Glomerular endothelial cell (primary cell): ENCODE data around the gene ZNF792. TPM values are rescaled to one million over a fixed set of nuclear protein-coding genes. Genes with fewer than 3 reads are reported as not detected.
"Not testable (repeated sequence)": the region's sequence is repeated elsewhere in the genome, so short reads cannot be mapped to it uniquely, and the experiment has no call there.

Source experiments
- DNase-seq: peaks from one replicate; pipeline ENCODE4 v3.0.0-alpha.2; 2011; ENCODE audit warnings: low read depth, low spot score; ENCODE audit errors: extremely low read depth
- total RNA-seq: library from RNA; depleted of rRNA; stranded (reverse); fragments of >200 nt; gene quantifications from 2 replicates; pipeline ENCODE4 v1.2.3, GENCODE V29; 2015

The ZNF792 gene
- total RNA-seq, 1 donor from 2014 or later, result 30.8 TPM

DNA sequence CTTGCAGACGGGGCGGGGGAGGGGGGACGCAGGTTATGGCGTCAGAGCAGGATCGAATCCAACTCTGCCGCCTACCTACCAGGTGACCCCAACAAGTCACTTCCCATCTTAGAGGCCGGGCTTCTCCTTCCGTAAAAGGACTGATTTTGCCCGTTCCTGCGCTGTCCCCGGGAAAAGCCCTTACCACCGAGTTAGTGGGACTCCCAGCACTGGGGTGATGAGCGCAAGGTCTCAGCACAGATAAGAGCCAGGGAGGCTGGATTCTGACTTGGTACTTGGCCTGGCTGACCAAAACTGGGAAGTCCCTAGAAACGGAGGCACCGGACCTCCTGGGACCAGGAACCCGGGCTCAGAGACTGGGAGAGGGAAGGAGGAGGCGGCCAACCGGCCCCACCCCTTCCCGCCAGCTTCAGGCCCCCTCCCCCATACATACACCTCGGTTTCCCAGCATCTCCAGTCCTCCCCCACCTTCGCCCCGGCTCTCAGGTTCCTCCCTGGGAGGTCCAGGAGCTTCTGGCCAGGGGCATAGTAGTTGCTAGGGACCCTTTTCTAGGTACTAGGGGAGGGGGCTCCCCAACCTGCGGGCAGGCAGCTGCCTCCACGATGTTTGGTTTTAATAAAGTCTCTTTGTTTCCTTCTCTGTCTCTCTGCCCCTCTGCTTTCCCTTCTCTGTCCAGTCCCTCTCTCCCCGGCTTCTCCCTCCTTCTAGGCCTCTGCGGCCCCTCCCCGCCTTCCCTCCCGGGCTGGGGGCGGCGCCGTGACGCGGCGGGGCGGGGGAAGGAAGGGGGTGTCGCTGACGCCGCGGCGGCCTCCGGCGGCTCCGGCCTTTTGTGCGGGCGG is 35.7 kb upstream of the ZNF792 start, which contains the start of gene GRAMD1A:
Gene GRAMD1A, plus strand, starts transcription at position 826 of the 840 bp plus-strand sequence. CDS start 156 bp downstream, outside the sequence.
- DNase-seq, result no peak

DNA sequence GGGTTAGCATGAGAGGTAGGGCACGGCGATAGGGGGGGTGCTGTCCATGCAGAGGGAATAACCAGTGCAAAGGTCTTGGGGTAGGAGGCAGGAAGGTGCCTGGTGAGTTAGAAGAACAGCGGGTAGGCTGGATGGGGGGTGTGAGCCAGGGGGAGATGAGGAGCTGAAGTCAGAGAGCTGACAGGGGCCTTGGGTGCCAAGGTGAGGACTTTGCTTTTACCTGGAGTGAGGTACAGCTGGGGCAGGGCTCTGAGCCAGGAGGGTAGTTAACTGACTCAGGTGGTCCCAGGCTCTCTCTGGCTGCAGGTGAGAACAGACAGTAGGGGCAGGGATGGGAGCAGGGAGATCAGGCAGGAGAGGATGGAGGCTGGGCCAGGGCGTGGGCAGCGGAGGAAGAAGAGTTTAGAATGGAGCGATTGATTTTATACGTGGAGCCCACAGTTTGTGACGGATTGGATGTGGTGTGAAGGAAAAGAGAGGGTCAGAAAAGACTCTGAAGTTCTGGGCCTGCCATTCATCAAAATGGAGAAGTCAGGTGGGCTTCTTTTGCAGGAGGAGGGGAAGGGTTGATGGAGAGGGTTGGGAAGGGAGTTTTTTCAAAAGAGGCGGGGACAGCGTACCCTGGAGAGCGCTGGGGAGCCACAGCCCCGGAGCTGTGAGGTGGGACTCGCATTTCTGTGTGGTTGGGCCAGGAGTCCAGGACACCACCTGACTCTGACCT is 34.9 kb upstream of the ZNF792 start:
- no peak for DNase-seq

DNA sequence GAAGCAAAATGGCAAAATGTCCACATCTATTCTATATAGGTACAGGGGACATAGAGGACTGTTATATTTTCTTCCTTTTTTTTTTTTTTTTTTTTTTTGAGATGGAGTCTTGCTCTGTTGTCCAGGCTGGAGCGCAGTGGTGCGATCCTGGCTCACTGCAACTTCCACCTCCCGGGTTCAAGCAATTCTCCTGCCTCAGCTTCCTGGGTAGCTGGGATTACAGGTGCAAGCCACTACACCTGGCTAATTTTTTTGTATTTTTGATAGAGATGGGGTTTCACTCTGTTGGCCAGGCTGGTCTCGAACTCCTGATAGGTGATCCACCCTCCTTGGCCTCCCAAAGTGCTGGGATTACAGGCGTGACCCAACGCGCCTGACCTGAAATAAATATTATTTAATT is 34.2 kb upstream of the ZNF792 start:
- not testable (repeated sequence) for DNase-seq

DNA sequence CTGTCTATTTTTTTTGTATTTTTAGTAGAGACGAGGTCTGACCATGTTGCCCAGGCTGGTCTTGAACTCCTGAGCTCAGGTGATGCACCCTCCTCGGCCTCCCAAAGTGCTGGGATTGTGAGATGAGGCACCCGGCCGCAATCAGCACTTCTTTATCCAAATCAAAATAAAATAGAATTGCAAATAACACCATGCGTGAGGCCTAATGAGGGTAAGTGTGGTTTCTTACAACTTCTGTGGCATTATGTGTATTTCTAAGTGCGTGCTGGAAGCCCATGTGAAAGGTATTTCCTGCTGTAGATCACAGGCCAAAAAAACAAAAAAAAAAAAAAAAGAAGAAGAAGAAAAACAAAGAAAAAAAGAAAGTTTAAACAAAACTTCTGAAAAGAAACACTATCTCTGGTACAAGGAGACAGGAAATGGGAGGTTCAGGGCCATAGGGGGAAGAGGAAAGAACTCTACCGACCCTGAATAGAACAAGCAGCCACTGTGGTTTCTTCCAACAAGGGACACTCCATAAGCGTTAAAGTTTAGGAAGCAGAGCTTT is 33.1 kb upstream of the ZNF792 start:
- no peak for DNase-seq

DNA sequence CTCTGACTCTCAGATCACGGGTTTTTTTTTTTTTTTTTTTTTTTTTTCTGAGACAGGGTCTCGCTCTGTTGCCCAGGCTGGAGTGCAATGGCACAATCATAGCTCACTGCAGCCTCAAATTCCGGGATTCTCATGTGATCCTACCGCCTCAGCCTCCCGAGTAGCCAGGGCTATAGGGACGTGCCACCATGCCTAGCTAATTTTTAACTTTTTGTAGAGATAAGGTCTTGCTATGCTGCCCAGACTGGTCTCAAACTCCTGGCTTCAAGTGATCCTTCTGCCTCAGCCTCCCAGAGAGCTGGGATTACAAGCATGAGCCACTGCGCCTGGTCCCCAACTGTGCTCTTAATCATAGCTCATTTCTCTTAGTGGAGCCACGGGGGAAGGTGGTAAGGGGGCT is 31.5 kb upstream of the ZNF792 start:
- no peak for DNase-seq

DNA sequence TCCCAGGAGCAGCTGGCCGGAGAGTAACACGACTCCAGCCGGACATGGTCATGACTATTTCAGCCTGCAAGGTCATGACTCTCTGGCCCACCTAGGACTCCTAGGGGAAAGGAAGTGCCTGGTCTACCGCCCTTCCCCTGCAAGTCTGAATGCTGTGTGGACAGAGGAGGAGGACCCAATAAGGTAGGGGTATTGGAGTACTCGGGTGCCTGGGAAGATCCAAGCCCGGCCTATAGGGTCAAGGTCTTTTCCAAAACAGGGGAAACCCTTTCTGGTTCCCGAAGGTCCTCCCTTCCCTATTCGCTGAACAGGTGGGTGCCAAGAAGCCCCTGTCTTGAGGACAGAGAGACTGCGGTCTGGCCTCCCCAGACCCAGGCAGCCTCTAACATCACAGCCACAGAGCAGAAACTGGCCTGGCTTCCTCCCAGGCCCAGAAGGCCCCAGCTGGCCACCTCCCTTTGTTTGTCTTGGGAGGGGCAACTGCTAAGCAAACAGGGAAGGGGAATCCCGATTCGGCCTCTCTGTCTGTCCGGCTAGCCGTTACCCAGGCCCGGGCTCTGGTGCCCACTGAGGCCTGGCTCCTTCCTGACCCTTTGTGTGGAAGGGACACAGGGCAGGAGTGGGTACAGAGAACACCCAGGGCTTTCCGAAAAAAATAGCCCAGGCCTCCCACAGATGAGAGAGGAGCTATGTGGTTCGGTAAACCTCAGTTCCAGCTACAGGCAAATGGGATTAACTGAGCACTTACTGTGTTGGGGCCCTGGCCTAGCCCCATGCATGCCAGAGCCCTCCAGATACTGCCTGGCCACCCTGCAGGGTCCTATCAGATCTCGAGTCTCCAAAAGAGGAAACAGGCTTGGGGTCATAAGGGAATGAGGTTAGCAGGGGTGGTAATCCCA is 30.9 kb upstream of the ZNF792 start:
- no peak for DNase-seq

DNA sequence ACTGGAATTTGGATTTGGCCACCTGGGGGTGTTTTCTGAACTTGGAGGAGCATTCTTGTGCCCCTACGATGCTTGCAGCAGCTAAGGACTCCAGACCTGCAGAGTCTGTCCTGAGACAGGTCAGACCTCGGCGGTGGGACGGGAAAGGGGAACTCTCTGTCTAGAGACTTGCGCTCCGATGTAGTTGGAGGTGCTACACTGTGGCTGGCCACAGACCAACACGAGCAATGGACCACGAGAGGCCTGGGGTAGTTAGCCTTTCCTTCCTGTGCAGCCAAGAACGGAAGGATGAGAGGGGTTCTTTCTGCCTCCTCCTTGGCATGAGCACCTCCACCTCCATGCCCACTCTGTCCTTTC is 30.2 kb upstream of the ZNF792 start:
- no peak for DNase-seq

DNA sequence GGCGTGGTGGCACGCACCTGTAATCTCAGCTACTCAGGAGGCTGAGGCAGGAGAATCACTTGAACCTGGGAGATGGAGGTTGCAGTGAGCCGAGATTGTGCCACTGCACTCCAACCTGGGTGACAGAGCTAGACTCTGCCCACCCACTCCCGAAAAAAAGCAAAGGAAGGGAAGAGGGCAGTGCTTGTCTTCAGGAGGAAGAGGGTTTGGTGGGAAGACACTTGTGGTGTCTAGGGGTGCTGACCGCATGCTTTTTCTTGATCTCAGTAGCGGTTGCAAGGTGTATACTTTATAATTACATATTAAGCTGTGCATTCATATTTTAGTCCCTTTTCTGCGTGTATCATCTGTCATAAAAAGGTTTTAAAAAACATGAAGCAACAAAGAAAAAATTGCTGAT is 28.6 kb upstream of the ZNF792 start:
- DNase-seq, result not testable (repeated sequence)

DNA sequence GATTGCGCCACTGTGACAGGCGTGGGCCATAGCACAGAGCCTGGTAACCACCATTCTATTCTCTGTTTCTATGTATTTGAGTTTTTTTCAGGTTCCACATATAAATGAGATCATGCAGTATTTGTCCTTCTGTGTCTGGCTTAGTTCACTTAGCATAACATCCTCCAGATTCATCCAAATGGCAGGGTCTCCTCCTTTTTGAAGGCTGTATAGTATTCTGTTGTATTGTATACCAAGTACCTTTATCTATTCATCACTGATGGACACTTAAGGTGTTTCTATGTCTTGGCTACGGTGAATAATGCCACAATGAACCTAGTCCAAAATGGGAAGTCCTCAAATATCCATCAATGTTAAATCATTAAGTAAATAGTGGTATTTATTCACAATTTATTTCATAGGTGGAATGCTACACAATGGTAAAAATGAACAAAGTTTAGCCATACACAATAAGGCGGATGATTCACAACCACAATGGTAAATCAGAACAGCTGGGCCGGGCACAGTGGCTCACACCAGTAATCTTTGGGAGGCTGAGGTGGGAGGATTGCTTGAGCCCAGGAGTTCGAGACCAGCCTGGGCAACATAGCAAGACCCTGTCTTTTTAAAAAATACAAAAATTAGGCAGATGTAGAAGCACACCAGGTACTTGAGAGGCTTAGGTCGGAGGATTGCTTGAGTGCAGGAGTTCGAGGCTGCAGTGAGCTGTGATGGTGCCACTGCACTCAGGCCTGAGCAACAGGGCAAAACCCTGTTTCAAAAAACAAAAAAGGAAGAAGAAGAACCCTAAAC is 27.7 kb upstream of the ZNF792 start:
- no peak for DNase-seq

DNA sequence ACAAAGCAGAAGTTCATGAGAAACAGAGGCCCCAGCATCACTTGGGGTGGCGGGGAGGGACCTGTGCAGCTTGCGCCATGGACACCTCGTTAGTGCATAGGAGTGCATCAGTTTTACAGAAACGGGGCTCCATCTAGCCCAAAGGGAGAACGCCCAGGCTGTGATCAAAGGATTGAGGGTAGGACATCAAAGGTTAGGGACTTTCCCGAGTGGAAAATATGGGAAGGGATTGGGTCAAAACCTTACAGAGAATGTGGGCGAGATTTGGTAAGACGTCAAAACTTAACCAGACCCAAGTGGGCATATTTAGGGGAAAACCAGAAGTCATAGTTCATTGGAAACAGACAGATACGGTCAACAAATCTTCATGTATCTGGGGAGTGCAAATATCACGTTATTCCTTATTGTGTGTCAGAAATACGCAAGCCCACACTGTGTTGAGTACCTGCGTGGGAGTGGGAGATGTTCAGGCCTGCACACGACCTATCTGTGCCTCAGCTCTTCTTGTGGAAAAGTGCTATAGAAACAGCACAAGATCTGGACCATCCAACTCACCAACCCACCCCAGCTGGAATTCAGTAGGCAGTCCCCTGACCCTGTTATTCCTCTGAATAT is 26.7 kb upstream of the ZNF792 start:
- DNase-seq, result no peak

DNA sequence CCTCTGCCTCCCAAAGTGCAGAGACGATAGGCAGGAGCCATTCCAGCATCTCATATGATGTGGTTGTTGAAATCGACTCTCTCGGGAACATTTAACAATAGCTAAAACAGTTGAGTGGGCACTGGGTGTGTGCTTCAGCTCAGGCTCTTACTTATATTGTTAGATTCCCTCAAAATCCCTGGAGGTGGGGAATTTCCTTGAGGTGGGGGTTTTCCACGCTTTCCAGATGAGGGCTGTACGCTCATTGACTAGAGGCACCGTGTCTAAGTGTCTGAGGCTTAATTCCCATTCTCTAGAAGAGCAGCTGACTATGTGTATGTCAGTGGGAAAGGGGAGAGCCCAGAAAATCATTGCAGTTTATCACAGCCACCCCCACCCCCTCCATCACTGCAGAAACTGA is 25.3 kb upstream of the ZNF792 start:
- no peak for DNase-seq

DNA sequence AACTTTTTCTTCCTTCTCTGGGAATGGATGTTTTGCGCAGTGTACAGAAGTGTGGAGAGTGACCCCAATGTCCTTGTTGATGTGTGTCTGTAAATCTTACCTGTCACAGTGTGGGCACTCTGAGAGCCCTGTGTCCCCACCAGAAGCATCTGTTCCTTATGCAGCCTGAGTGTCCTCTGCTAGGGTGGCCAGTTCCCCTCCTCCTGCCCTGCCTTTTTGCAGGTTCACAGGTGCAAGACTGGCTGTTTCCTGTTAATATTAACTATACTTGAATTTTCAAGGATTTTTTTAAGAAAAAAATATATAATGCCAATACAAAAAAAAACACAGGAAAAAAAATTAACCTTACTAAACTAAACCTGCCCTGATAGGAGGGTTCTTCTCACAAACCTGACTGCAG is 24.1 kb upstream of the ZNF792 start:
- DNase-seq, result no peak

DNA sequence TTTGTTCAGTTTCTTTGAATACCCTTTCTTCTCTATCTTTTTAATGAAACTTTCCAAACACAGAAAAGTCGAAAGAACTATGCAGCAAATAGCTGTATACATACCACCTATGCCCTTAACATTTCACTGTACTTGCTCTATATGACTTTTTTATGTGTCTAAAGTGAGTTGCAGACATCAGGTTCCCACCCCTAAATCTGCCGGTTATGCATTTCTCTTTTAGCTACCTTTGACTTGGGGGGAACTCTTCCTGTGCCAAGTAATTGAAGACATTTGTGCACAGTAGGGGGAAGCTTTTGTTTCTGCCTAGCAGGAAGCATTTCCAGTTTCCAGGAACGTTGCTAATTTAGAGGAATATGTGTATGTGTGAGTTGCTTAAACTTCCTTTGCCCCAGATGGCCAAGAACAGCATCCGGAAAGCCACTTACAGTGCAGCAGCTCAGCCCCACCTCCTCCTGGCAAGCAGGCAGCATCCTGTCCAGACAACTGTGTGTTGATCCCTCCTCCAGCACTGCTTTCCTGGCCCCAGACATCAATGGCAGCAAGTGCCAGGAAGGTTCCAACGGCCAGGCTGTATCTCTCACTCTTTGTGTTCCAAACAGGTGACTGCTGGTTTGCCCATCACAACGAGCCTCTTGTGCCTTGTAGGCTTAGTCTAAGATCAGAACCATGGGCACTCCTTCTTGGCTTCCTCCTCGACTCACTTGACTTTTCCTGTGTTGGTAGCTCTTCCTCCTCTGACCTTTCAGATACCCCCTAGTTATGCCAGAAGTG is 21.4 kb upstream of the ZNF792 start:
- no peak for DNase-seq

DNA sequence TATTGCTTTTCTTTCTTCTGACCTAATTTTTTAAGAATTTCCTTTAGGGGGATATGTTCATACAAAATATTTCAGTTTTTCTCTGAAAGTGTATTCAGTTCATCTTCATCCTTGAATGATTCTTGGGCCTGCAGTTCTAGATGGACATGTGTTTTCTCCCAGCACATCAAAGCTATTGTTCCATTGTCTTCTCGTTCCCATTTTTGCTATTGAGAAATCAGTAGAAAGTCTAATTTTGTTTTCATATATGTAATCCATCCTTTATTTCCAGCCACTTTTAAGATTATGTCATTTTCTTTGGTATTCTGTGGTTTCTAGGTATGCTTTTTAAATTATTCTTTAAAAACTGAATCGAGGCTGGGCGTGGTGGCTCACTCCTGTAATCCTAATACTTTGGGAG is 20.3 kb upstream of the ZNF792 start:
- DNase-seq, result no peak

DNA sequence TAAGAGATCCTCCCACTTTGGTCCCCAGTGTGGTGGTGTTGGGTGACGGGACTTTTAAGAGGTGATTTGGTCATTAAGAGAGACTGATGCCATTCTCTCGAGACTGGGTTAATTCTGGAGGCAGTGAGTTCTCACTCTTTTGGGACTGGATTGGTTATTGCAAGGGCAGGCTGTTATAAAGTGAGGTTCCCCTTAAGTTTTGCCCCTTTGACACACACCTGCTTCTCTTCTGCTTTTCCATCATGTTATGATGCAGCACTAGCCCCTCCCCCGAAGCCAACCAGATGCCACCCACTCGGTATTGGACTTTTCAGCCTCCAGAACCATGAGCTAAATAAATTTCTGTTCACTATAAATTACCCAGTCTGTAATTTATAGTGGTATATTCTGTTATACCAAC is 19.8 kb upstream of the ZNF792 start:
- no peak for DNase-seq

DNA sequence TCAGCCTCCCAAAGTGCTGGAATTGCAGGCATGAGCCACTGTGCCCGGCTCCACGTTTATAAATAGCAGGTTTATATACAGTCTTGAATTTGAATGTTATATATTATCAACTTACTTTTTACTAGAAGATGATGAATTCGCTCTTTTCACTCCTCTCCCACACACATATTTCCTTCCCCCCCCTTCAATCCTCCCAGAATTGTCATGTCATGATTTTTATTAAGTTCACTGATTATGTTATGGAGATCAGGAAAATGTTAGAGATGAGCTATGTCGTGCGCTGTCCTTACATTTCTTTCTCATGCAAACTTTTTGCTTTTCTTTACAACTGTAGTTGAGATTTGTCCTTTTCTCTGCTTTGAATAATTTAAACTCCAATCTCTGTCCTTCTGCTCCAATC is 18.2 kb upstream of the ZNF792 start:
- DNase-seq, result no peak

DNA sequence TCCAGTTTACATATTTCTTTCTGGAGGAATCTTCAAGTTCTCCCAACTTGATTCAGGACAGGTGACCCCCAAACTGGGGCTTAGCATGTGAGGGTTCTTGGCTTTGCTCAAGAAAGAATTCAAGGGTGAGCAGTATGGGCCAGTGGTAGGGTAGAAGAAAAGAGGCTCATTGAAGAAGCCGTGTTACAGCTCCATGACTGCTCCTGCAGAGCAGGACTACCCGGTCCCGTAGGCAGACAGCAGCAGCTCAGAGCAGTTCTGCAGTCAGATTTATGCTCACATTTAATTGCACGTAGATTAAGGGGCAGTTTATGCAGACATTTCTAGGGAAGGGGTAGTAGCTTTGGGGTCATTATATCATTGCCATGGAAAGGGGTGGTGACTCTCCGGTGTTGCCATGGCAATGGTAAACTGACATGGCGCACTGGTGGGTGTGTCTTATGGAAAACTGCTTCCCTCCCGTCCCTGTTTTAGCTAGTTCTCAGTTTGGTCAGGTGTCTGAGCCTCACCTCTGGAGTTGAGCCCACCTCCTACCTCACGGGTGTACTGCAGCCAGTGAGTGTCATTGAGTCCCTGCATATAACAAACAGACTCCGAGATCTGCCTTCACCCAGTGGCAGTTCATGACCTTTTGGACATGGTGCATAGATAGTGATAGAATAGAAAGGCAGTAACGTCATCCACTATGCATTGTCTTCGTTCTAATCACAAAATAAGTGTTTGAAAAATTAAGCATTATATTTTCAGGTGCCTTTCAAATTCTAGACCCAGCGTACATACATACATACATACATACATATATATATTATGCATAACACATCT is 16.0 kb upstream of the ZNF792 start:
- DNase-seq, result no peak

DNA sequence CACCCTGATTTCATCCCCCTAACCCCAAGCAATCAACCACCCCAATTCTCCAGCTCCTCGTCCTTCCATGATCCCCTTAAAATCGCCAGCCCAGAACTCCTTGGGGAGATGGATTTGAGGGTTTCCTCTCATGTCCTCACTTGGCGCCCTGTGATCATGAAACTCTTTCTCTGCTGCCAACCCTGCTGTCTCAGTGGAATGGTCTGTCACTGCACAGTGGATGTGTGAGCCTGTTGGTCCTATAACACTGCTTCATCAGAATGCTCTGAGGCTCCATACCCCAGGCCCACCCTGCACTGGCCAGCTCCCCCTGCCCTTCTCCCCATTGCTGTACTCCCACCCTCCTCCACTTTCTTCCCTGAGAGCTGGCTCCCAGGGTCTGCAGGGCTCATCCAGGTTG is 12.6 kb upstream of the ZNF792 start:
- DNase-seq, result no peak
